HL-60/S4 (cell line): ENCODE measurements around the gene SDCCAG8.

Experiments
- in situ Hi-C: fragments of 300-500 bp; cut with MboI; formaldehyde crosslinking; loops from 2 replicates; pipeline ENCODE4 v1.14.3; 2022; ENCODE audit warnings: low sequenced_read_pairs

The SDCCAG8 gene

DNA sequence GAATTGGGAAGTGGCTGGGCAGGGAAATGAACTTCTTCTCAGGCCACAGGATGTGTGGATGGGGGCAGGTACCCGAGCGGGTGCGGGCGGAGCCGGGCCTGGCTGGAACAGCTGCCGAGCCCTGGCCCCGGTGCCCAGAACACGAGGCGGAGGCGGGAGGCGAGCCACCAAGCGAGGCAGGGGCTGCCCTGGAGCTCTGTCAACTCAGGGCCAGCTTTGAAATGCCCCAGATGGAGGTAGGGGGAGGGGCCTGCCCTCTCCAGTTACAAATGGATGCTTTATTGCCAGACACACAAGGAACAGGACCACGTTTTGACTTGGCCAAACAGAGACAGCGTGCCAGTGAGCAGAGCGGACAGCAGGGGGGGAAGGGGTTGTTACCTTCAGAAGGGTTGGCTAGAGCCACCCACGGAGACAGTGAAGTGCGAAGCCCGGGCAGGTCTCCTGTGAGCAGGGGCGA is 240.4 kb downstream of the SDCCAG8 start:
- in situ Hi-C loops, result no loop called here

DNA sequence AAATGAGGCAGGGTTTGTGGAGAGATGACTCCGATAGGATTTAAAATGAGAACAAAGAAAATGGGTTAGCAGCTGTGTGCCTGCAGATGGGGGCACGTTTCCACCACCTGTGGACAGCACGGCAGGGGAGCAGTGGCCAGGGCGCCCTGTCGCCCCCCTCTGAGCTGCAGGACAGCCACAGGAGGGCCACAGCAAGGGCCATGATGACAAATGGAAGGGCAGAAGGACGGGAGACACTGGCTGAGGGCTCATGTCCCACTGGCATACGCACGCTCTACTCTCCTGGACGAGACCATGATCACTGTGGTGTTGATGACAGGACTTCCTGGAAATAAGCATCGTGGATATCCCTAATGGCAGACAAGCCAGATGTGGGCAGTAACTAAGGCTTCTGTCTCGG is 241.0 kb downstream of the SDCCAG8 start:
- in situ Hi-C loops, result no loop called here

DNA sequence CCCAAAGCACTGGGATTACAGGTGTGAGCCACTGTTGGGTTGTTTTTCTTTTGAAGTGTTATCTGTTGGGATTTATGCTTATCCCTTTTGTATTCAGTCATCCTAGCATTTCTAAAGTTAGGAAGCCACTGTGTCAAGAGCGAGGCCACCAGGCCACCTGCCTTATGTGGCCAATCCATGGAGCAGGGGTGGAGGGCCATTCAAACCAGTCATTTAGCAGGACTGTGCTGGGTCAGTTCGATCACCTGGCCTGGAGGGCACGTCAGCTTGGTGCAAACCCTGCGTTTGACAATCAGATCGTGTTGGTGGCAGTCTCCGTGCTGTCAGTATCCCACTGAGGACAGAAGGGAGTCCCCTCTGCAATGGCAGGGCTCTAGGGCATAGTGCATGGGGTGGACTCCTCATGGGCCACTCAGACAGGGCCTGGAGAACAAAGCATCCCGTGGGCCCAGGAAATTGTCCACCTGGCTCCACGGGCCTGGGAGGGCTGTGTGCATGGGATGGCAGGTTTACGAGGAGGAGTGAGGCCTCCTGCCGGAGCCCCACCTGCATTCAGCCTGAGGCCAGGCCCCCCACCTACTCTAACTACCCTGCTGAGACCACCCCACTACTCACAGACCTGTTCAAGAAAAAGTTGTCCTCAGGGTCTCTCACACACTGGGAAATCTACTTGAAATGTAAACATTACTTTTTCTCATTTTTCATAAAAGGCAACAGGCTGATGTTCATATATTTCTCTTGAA is 242.3 kb downstream of the SDCCAG8 start:
- in situ Hi-C loops, result no loop called here

DNA sequence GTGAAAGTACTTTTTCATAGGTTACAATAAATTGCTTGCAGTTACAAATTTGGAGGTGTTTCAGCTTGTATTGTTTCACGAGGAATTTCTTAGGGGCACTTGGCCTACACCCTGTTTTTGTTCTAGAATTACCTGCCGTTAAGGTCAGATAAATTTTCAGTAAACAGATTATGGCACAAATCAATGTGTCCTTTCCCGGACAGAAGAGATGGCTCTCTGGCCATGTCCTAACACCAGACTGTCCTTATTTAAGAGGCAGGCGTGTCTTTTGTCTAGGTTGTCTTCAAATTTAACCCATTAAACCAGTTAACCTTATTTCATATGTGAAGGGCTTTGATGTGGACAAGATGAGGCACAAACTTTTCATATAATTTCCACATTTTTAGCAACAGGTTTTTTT is 243.4 kb downstream of the SDCCAG8 start:
- in situ Hi-C loops, result no loop called here

DNA sequence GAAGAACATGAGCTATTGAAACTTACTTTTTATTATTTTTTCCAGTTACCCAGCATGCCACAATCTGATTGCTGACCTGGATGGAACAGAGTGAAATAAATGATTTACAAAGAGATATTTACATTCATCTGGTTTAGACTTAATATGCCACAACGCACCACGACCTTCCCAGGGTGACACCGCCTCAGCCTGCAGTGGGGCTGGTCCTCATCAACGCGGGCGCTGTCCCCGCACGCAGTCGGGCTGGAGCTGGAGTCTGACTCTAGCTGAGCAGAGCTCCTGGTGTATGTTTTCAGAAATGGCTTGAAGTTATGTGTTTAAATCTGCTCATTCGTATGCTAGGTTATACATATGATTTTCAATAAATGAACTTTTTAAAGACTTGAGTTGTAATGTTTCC is 243.9 kb downstream of the SDCCAG8 start:
- in situ Hi-C loops, result no loop called here

DNA sequence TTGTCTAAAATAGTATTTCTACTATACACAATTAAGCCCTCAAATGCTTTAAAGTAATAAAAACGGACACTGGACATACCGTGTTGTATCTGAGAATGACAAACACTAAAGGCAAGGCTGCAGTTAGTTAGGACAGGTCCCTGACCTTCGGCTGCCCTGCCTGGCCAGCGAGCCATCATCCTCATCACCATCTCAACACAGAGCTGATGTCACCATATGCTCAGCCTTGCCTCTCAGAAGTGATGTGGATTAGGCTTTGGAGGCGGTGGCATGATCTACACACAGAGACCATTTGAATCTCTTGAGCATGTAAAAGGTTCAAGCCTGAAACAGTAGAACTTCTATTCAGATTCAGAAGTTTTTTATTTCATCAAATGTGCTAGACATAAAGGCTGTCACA is 244.7 kb downstream of the SDCCAG8 start:
- in situ Hi-C loops, result no loop called here

DNA sequence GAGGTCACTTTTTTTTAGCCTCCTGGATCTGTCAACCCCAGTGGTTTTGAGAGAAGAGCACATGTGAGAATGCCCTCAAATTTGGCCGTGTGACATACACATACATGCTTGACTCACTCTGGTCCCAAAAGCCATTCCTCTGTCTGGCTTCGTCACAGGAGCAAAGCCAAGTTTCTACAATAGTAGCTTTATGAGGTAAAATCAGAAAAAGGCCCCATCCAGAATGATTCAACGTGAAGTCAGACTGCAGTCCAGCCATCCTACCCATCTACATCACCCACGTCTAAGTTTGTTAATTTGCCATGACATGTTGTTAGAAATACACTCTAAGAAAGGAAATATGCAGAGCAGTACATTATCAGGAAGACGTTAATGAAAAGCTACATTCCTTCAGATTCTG is 245.2 kb downstream of the SDCCAG8 start:
- in situ Hi-C loops, result no loop called here

DNA sequence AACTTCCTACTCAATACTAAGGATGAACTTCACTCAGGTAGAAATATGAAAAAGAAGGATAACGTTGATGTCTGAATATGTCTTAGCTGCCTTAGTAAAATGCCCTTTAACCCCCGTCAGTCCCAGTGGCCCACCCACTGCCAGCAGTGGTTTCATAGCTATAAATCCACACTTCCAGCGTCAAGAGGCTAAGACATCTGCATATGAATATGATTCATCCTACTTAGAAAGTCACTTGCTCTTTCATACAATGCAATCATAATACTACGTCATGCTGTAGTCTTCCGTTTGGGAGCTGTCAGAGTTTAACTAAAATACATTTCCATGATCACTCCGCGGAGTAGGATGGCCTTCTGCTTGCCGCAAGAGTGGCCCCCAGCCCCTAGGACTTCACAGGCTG is 247.3 kb downstream of the SDCCAG8 start:
- in situ Hi-C loops, result no loop called here

DNA sequence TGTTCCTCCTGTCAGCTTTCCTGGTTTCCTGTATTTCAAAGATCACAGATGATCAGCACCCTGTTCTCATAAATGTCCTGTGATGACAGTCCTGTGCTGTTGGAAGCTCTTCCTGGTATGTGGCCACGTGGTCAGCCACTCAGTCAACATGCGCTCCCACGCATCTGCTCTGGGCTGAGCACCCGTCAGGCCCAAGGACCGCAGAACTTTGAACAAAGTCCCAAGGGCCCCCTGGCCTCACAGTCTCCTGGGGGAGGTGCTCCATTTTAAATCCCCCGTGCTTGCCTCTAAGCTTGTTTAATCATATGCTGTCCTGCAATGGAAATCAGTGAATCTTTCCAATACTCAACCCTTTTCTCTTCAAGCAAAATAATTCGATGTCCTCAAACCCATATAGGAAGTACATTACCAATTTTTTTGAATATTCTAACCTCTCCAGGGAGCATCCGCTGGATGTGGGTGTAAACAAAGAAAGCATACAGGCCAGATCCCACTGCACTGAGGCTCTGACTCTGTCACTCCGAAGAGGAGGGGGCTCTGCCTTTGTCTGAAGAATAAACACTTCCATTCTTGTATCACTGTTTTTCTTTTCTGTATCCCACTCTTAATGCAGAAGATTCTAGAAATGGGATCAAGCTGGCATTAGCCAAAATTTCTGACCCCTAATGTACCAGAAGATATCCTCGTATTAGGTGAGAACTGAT is 250.3 kb downstream of the SDCCAG8 start:
- in situ Hi-C loops, result no loop called here

DNA sequence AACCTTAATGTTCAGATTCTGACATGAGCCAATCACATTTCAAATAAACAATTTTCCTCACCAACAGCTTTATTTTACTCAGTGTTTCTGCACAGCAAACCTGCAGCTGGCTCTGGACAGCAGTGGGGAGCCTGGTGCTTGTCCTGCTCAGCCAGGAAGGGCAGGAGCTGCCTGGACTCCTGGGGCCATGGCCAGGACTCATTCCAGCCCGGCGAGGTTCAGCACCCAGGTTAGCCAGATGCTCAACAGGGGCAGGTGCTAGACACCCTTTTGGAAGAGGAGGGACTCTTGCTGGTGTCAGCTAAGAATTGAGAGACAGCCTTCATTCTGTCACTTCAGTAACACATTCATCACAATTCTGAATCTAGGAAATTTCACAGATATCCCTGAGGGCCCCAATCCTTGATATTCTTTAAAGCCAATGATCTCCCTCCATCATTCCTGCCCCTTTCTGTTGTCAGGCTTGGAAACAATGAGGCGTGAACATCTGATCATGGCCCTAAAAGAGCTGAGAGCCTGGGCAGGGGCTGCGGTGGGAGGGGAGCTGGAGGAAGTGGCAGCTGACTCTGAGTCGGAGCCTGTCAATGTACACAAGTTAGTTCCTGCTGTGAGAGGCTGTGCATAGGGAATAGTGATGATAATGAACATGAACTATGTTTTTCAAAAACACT is 251.3 kb downstream of the SDCCAG8 start:
- in situ Hi-C loops, result no loop called here

DNA sequence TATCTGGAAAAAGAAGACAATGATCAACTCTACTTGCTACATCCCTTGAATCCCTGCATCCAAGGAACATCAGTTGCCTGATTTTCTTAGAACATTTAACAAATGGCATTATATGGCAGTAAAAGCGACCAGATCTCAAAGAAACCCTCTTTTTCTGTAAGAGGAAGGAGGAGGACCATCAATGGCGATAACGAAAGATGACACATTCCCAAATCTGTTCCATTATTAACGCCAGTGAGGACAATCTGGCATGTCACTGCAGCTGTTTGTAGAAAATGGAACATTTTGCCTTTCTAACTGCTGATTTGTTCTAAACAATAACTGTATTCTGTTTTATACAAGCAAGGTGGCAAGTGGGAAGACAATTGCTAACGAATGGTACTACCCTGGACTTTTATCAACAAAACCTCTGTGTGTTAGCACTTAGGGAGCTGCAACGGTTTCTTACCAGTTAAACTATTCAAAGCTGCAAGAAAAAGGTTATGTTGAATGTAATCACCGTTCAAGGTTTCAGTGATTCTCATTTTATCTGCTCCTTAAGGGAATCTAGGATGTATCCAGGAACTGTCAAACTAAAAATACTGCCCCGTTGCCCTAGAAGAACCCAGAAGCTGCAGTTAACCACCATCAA is 251.9 kb downstream of the SDCCAG8 start:
- in situ Hi-C loops, result no loop called here

DNA sequence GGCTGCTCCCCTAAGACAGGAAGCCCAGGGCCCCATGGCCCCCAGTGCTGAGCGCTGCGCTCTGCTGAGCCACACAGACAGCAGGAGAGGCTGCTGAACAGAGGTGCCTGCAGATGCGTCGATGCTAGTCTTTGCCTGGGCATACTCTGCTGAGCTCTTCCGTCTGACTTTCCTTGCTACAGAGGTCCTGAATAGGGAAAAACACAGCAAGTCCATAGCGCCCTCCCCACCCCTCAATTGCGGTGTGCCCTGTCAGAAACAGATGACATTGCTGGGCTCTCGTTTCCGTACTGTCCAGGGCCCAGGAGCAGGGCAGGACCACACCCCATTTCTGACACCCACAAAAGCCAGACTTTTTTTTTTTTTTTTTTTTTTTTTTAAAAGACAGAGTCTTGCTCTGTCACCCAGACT is 252.5 kb downstream of the SDCCAG8 start:
- in situ Hi-C loops, result no loop called here

DNA sequence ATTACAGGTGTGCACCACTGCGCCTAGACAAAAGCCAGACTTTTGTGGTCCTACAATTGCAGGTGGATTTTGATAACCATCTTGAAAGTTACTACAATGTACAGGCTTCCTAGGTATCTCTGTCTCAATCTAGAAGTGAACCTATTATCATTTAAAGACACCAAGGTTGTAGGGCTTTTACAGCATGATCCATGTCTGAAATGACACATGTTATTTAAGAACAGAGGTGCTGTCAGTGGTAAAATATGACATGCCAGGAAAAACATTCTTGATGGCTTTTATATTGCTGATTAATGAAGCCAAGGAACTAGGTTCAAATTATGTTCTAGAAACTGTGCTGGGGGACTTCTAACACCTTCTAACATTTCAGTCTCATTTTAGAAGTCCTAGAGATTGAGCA is 253.1 kb downstream of the SDCCAG8 start:
- in situ Hi-C loops, result no loop called here

DNA sequence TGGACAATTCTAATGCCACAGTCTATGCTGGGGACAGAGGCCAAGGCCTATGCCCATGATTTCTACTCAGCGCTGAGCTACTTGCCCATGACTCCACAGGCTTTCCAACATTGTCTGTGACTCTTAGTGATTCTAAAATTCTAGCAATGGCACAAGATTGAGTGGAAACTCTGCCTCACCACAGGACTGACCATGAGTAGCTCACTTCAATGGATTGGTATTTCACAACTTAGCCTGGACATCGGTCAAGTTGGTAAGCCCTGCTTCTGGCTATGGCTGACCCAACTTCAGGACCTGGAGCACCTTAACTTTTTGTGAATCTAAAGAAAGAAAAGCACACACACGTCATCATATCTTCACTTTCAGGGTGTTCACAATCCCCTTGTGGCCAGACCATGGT is 255.1 kb downstream of the SDCCAG8 start:
- in situ Hi-C loops, result no loop called here

DNA sequence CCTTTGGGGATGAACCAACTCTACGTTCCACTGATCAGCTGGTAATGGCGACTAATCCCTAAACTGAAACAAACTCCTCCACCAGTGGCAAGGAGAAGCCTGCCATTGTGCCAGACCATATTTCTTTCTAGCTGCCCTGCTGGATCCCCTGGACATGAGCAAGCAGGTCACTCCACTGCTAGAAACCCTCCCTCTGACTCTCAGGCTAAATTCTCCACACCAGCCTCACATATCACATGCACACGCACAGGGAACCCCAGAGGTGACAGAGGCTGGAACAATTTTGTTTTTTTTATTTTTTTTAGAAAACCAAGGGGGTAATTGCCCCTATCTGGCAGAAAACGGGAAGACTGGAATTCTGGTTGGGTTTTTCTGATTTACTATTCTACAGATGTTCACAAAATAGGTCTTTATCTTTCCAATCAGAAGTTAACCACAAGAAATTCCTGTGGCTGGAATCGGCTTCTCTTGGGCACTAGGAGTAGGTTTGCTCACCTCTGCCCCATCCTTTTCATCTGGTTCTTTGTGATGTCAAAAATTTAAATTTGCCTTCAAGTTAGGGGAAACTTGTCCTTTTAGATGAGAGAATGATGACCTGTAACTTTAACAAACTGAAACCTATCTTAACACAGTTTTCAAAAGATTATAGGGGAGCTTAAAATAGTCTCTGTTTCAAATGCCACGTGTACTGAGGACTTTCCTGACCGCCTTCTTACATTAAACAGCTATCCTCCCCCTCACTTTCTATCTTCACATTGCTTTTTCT is 258.1 kb downstream of the SDCCAG8 start:
- in situ Hi-C loops, result no loop called here

DNA sequence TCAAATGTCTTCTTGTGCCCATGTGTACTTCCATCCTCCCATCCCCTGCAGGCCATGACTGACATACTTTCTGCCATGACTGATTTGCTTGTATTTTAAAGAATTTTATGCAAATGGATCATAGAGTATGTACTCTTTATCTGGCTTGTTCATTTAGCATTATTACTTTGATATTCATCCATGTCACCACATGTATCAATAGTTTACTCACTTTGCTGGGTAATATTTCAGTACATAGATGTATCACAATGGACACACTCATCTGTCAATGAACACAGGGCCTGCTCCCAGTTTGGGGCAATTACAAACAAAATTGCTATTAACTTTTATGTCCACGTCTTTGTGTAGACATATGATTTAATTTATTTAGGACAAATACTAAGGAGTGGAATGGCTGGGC is 259.1 kb downstream of the SDCCAG8 start:
- in situ Hi-C loops, result no loop called here

DNA sequence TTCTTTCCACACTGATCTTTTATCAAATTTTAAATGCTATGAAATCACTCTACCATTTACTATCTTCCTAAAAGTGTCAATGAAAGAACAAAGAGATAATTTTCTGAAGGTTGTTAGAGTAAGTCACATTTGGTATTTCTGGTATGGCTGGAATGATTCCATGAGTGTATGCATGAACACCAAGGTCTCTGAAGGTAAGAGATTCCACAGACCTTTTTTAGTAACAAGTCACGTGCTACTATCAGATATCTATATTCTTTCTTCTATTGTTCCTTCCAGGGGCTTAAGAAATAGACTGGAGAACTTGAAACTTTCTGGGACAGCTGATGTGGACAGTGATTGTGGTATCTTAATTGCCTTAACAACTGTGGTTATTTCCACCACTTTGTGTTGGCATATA is 265.0 kb downstream of the SDCCAG8 start:
- in situ Hi-C loops, result no loop called here

DNA sequence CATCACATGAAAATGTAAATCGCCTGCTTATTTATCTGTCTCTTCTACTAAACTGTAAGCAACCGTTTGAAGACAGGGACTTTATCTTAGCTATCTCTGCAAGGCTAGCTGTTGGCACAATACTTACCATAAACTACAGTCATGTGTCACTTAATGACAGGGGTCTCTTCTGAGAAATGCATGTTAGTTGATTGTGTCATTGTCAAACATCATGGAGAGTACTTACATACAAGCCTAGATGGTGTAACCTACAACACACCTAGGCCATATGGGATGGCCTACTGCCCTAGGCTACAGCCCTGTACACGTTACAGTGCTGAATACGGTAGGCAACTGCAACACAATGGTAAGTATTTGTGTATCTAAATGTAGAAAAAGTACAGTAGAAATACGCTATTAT is 267.9 kb downstream of the SDCCAG8 start:
- in situ Hi-C loops, result no loop called here

DNA sequence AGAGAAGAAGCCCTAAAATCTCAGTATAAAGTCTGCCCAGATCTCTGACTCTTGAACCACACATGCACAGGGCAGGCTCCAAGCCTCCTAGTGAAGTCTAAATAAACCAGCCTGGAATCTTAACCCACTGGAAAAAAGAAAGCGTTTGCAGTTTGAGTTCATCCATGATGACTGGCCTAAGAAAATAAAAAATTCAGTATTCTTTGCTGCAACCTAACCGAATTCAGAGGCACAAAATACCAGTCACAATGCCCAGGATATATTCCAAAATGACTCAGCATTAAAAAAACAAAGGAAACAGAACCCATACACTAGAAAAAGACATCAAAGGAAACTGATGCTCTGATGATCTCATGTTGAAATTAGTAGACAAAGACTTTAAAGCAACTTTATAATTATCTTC is 269.2 kb downstream of the SDCCAG8 start:
- in situ Hi-C loops, result no loop called here

DNA sequence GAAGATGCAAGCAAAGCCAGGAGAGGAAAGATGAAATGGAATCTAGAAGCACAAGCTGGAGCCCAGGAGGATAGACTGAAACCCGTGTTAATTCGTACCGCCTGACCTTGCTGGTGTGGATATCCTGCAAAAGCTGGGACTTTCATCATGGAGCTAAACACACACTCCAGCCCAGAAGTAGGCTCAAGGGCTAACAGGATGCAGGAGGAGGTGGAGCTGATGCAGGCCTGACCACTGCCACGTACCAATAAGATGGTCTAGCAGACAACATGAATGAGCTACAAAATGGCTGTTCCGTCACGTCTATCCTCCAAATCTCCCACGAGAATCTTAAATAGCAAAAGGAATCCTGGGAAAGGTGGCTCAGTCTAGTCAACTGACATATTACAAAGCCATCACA is 270.3 kb downstream of the SDCCAG8 start:
- in situ Hi-C loops, result no loop called here
